ENCODE data around the gene MYH14. TPM values are rescaled to one million over a fixed set of nuclear protein-coding genes. Genes with fewer than 3 reads are reported as not detected.

Gene MYH14
- total and polyA plus RNA-seq, 2 of the 8 experiments (the other 6 are each of a cell fraction or from before 2014, with no cell fraction given): 17.3 to 28.6 TPM

DNA sequence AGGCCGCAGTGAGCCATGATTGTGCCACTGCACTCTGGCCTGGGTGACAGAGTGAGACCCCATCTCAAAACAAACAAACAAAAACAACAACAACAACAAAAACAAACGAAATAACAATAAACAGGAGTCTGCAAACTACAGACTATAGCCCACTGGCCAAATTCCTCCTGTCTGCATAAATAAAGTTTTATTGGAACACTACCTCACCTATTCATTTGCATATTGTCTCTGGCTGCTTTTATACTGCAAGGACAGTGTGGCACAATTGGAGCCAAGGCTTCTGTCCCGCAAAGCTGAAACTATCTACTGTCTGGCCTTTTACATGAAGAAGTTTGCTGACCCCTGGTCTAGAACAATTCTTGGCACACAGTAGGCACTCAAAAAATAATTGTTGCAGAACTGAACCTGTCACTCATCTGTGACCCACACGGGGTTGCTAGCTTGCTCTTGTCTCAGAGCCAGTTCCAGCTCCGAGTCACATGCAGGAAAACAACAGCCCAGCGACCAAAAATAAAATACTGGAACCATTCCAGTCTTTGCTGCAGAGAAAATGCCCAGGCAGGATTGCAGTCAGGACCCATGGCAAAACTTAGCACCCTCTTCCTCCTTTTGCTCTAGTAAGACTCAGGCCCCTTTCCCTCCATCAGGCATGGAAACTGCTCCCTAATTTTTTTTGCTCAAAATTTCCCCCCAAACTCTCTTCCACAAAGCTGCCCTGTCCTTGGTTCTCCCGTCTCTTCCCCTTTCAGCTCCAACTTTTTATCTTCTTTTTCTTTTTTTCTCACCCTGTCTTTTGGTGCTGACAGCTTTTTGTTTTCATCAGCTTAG is 4.8 kb upstream of the MYH14 start:
- H2BK20ac ChIP-seq (ENCODE audit: low read length): no peak overlapping the region
- no peak overlapping the region for H2BK12ac ChIP-seq (ENCODE audit: low read depth, low read length)
- no peak for DNase-seq (ENCODE audit: low read depth in 1 of 2, low spot score in 2 of 2)
- no peak overlapping the region for H2BK15ac ChIP-seq (ENCODE audit: low read length)
- H2AK5ac ChIP-seq (ENCODE audit: low read depth, low read length): no peak overlapping the region
- no peak overlapping the region for H3K9ac ChIP-seq (replicated peaks in 1 of 4; ENCODE audit: extremely low read depth in 1 of 4, low read depth in 3 of 4, low read length in 3 of 4)
- H4K20me1 ChIP-seq (replicated peaks in 1 of 2; ENCODE audit: control insufficient read depth in 1 of 2, insufficient read depth in 2 of 2, low read length in 2 of 2): peaks cover 0 to 3% of the 10 kb centered on the region in 2 experiments
- no peak overlapping the region for H3K18ac ChIP-seq (ENCODE audit: extremely low read depth, low read length)
- POLR2A ChIA-PET (ENCODE audit: partially characterized antibody): no interaction called here
- no peak overlapping the region for H4K91ac ChIP-seq (replicated peaks; ENCODE audit: insufficient read length, low read length)
- no peaks in the 10 kb centered on the region for H3K36me3 ChIP-seq (ENCODE audit: control insufficient read depth in 2 of 4, insufficient read depth in 4 of 4, low read length in 3 of 4)
- H3K27ac ChIP-seq (ENCODE audit: low read depth, low read length): no peak overlapping the region
- H2AFZ ChIP-seq (ENCODE audit: low read length): no peak overlapping the region
- WGBS, 2 experiments (ENCODE audit: extremely low coverage in 1 of 2, insufficient coverage in 1 of 2, insufficient read length in 1 of 2, insufficient replicate concordance in 2 of 2, low coverage in 1 of 2, low lambda C conversion rate in 2 of 2, missing lambda C conversion rate in 1 of 2): 71% methylated on average over 7 of the region's 7 CpGs; no CpG with 5 or more reads in 1 of the 2 experiments
- no peak overlapping the region for H2BK120ac ChIP-seq (replicated peaks; ENCODE audit: low read depth, low read length)
- H4K8ac ChIP-seq (ENCODE audit: extremely low read depth, insufficient read depth, low read length): no peak overlapping the region
- H3K4ac ChIP-seq (replicated peaks; ENCODE audit: insufficient read length, low read depth, low read length): no peak overlapping the region
- no peaks in the 10 kb centered on the region for H3K79me2 ChIP-seq (ENCODE audit: control insufficient read depth in 1 of 2, insufficient read depth in 2 of 2, low read length in 2 of 2)
- no peaks in the 10 kb centered on the region for H3K79me1 ChIP-seq (ENCODE audit: low read depth, low read length)
- H3K27me3 ChIP-seq (replicated peaks in 1 of 4; ENCODE audit: control insufficient read depth in 3 of 4, extremely low read depth in 1 of 4, insufficient read depth in 3 of 4, low read length in 3 of 4): peaks cover 0 to 13% (median 6%) of the 10 kb centered on the region in 4 experiments; a peak in 4 of 7 replicates
- H4K5ac ChIP-seq (ENCODE audit: insufficient read length, low read depth, low read length): no peak overlapping the region
- FAIRE-seq: no peak
- H3K14ac ChIP-seq (ENCODE audit: insufficient read length): no peak overlapping the region
- H3K4me2 ChIP-seq (ENCODE audit: insufficient read depth in 1 of 2, low read depth in 2 of 2, low read length in 2 of 2): no peak overlapping the region
- no peak overlapping the region for H2BK5ac ChIP-seq (ENCODE audit: low read depth, low read length)
- H3K23ac ChIP-seq (ENCODE audit: insufficient read length): no peak overlapping the region
- no peak for TF ChIP-seq BACH1 (IDR thresholded peaks at IDR 0.05; ENCODE audit: low read length)
- TF ChIP-seq YY1 (IDR thresholded peaks at IDR 0.05; ENCODE audit: low read depth, low read length): no peak
- TF ChIP-seq SIX5 (IDR thresholded peaks at IDR 0.05; ENCODE audit: low read depth, low read length): no peak
- no peak for TF ChIP-seq POU5F1 (IDR thresholded peaks at IDR 0.05; ENCODE audit: low read depth, low read length)
- no peak for TF ChIP-seq KDM5A (IDR thresholded peaks at IDR 0.05; ENCODE audit: low read length)
- TF ChIP-seq TCF12 (IDR thresholded peaks at IDR 0.05; ENCODE audit: low read depth, low read length): no peak
- TF ChIP-seq, protein P1, sequence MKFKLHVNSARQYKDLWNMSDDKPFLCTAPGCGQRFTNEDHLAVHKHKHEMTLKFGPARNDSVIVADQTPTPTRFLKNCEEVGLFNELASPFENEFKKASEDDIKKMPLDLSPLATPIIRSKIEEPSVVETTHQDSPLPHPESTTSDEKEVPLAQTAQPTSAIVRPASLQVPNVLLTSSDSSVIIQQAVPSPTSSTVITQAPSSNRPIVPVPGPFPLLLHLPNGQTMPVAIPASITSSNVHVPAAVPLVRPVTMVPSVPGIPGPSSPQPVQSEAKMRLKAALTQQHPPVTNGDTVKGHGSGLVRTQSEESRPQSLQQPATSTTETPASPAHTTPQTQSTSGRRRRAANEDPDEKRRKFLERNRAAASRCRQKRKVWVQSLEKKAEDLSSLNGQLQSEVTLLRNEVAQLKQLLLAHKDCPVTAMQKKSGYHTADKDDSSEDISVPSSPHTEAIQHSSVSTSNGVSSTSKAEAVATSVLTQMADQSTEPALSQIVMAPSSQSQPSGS (IDR thresholded peaks at IDR 0.05; ENCODE audit: low read length): no peak
- no peak for TF ChIP-seq EGR1 (IDR thresholded peaks at IDR 0.05; ENCODE audit: borderline replicate concordance, low read depth, low read length)
- TF ChIP-seq GTF2F1 (IDR thresholded peaks at IDR 0.05; ENCODE audit: borderline replicate concordance, low read depth, low read length): no peak
- TF ChIP-seq SAP30 (IDR thresholded peaks at IDR 0.05; ENCODE audit: insufficient read depth, insufficient replicate concordance, low read length): no peak
- no peaks in the 10 kb centered on the region for H3K4me1 ChIP-seq (replicated peaks in 1 of 4; ENCODE audit: control insufficient read depth in 3 of 4, insufficient read depth in 4 of 4, low read length in 3 of 4)
- peaks cover 5% of the 10 kb centered on the region; the same call in 1 of the 2 replicates for H3K23me2 ChIP-seq (ENCODE audit: low read depth, low read length)
- no peak overlapping the region for H3K4me3 ChIP-seq (ENCODE audit: extremely low read depth in 1 of 4, insufficient read depth in 2 of 4, low read depth in 3 of 4, low read length in 4 of 4)
- CTCF ChIA-PET (ENCODE audit: partially characterized antibody): interaction anchor here (0.6 to 1.5 kb wide), 7 partner anchors 18 to 1923 kb away, joined by 3 to 6 read pairs (median 3); no protein-coding TSS in a partner anchor
- no peak overlapping the region for H3K56ac ChIP-seq (replicated peaks; ENCODE audit: insufficient read length, low read depth, low read length)
- no peaks in the 10 kb centered on the region for H3K9me3 ChIP-seq (ENCODE audit: insufficient read depth in 2 of 2, low read depth in 1 of 2, low read length in 1 of 2)
